PC-3 (cell line): ENCODE measurements around the gene KCNG2. TPM values are rescaled to one million over a fixed set of nuclear protein-coding genes. Genes with fewer than 3 reads are reported as not detected.

Experiments
- ATAC-seq: fragments of 200-7000 bp; cut with Tn5 transposase; 2 replicates; pipeline ENCODE4 v1.9.1; 2020; ENCODE audit warnings: mild to moderate bottlenecking, moderate library complexity
- BruUV-seq: library from RNA; stranded (reverse); fragments of 400-500 nt; replicated peaks from 2 replicates; lab custom pipeline; 2021; lab: Mats Ljungman, UMichigan
- CTCF ChIA-PET: fragments of 300-600 bp; sonication (Branson Sonifier 250); formaldehyde crosslinking; loops from one replicate; lab custom pipeline; 2022; ENCODE audit warnings: antibody characterized with exemption; lab: Charles Lee
- POLR2A ChIA-PET: fragments of 300-600 bp; sonication (Branson Sonifier 250); formaldehyde crosslinking; loops from one replicate; lab custom pipeline; 2022; ENCODE audit warnings: antibody characterized with exemption; ENCODE audit not compliant: unreplicated experiment; lab: Charles Lee
- DNase-seq: peaks from one replicate; pipeline ENCODE4 v3.0.0-alpha.2; 2015
- H2AFZ ChIP-seq: fragments of 300-600 bp; sonication (generic); 2 replicates; pipeline ENCODE4 v1.6.0; 2016; ENCODE audit warnings: antibody characterized with exemption, low read length
- H3F3A ChIP-seq: fragments of 300-600 bp; sonication (generic); one replicate; pipeline ENCODE4 v1.6.0; 2017; ENCODE audit warnings: antibody characterized with exemption, low read length, control low read depth, mild to moderate bottlenecking; ENCODE audit not compliant: unreplicated experiment
- H3K27ac ChIP-seq: fragments of 300-600 bp; sonication (generic); 2 replicates; pipeline ENCODE4 v1.5.1; 2016; ENCODE audit warnings: mild to moderate bottlenecking, low read length
- H3K27me3 ChIP-seq: fragments of 300-600 bp; sonication (generic); 2 replicates; pipeline ENCODE4 v1.6.1; 2016; ENCODE audit warnings: low read length, mixed read lengths
- H3K36me3 ChIP-seq: fragments of 300-600 bp; sonication (generic); 2 replicates; pipeline ENCODE4 v1.6.1; 2016; ENCODE audit warnings: low read depth, mixed run types, low read length, mixed read lengths
- H3K4me1 ChIP-seq: fragments of 300-600 bp; sonication (generic); 2 replicates; pipeline ENCODE4 v1.5.1; 2016; ENCODE audit warnings: low read length; ENCODE audit not compliant: insufficient read depth
- H3K4me2 ChIP-seq: fragments of 300-600 bp; sonication (generic); 2 replicates; pipeline ENCODE4 v1.6.0; 2016; ENCODE audit warnings: low read length
- H3K4me3 ChIP-seq: fragments of 300-600 bp; sonication (generic); 2 replicates; pipeline ENCODE4 v1.5.1; 2016; ENCODE audit warnings: mild to moderate bottlenecking, low read length, mixed read lengths
- H3K79me2 ChIP-seq: fragments of 300-600 bp; sonication (generic); 2 replicates; pipeline ENCODE4 v1.6.1; 2017; ENCODE audit warnings: low read length, mixed read lengths
- H3K9ac ChIP-seq: fragments of 300-600 bp; sonication (generic); 2 replicates; pipeline ENCODE4 v1.6.0; 2016; ENCODE audit warnings: mild to moderate bottlenecking, low read length
- H3K9me2 ChIP-seq: fragments of 300-600 bp; sonication (generic); replicated peaks from 2 replicates; pipeline ENCODE4 v1.6.1; 2016; ENCODE audit warnings: mixed run types, low read length, mixed read lengths
- H3K9me3 ChIP-seq: fragments of 300-600 bp; sonication (generic); 2 replicates; pipeline ENCODE4 v1.6.1; 2016; ENCODE audit warnings: low read length, mixed read lengths
- H4K20me1 ChIP-seq: fragments of 300-600 bp; sonication (generic); 2 replicates; pipeline ENCODE4 v1.6.1; 2016; ENCODE audit warnings: low read length, mixed read lengths
- EZH2 ChIP-seq: fragments of 300-600 bp; sonication (generic); IDR thresholded peaks from one replicate; pipeline ENCODE4 v1.6.1; 2017; ENCODE audit warnings: antibody characterized with exemption, mild to moderate bottlenecking, low read length; ENCODE audit not compliant: unreplicated experiment
- EZH2phosphoT487 ChIP-seq: fragments of 300-600 bp; sonication (generic); IDR thresholded peaks from 2 replicates; pipeline ENCODE4 v1.6.1; 2018; ENCODE audit warnings: mild to moderate bottlenecking, antibody characterized with exemption, low read length, borderline replicate concordance
- intact Hi-C: fragments of 100-400 bp; cut with micrococcal nuclease; formaldehyde crosslinking; loops from 2 replicates; pipeline ENCODE4 v1.9.0; 2023
- total RNA-seq: library from RNA; depleted of rRNA; stranded (reverse); fragments of >200 nt; gene quantifications from 2 replicates; pipeline ENCODE4 v1.2.3, GENCODE V29; 2014
- TF ChIP-seq, protein P1 (sequence below): fragments of 300-600 bp; sonication (generic); conservative IDR thresholded peaks from 2 replicates; pipeline ENCODE4 v1.5.1; 2017; ENCODE audit warnings: antibody characterized with exemption, low read depth, mild to moderate bottlenecking, low read length

KCNG2 gene
- total RNA-seq, 1 experiment from 2014 or later, result not detected

- no peak overlapping the region for H3K27ac ChIP-seq
- H3K27me3 ChIP-seq, result no peaks in the 10 kb centered on the region
- peaks cover 4% of the 10 kb centered on the region; the same call in 1 of the 2 replicates for H3K36me3 ChIP-seq
- H3K9ac ChIP-seq, result no peak overlapping the region
- peaks cover 76% of the 10 kb centered on the region for H3K79me2 ChIP-seq
- H3F3A ChIP-seq, result no peaks in the 10 kb centered on the region
- no TSS peak for BruUV-seq
- intact Hi-C loops, result no loop called here
- no peaks in the 10 kb centered on the region for H3K9me2 ChIP-seq
- no peak overlapping the region for H3K4me3 ChIP-seq
- H3K9me3 ChIP-seq, result no peaks in the 10 kb centered on the region
- TF ChIP-seq EZH2, result no peak
- TF ChIP-seq EZH2phosphoT487, result no peak
- TF ChIP-seq, protein P1, sequence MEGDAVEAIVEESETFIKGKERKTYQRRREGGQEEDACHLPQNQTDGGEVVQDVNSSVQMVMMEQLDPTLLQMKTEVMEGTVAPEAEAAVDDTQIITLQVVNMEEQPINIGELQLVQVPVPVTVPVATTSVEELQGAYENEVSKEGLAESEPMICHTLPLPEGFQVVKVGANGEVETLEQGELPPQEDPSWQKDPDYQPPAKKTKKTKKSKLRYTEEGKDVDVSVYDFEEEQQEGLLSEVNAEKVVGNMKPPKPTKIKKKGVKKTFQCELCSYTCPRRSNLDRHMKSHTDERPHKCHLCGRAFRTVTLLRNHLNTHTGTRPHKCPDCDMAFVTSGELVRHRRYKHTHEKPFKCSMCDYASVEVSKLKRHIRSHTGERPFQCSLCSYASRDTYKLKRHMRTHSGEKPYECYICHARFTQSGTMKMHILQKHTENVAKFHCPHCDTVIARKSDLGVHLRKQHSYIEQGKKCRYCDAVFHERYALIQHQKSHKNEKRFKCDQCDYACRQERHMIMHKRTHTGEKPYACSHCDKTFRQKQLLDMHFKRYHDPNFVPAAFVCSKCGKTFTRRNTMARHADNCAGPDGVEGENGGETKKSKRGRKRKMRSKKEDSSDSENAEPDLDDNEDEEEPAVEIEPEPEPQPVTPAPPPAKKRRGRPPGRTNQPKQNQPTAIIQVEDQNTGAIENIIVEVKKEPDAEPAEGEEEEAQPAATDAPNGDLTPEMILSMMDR, result no peak
- no peak overlapping the region for H3K4me2 ChIP-seq
- H2AFZ ChIP-seq, result no peak overlapping the region
- ChIA-PET CTCF (no interaction called here), POLR2A (no interaction called here)
- DNase-seq (no peak), ATAC-seq (no peak)
- no peaks in the 10 kb centered on the region for H3K4me1 ChIP-seq
- 0 out of 2 replicates have a peak, but pooled peaks cover 4% of the 10 kb centered on the region for H4K20me1 ChIP-seq
These were observed 142.5 kb downstream of the KCNG2 start for GRCh38 chr18:79940126-79940813.

GRCh38 chr18:79940814-79941472 is 143.2 kb downstream of the KCNG2 start:
- Histone ChIP-seq H3K4me1 (no peaks in the 10 kb centered on the region), H3K9me2 (no peaks in the 10 kb centered on the region), H3K4me2 (no peak overlapping the region), H4K20me1 (0 out of 2 replicates have a peak, but pooled peaks cover 4% of the 10 kb centered on the region), H2AFZ (no peak overlapping the region), H3K79me2 (peaks cover 76% of the 10 kb centered on the region), H3K27me3 (no peaks in the 10 kb centered on the region), H3K9ac (no peak overlapping the region), H3K4me3 (no peak overlapping the region), H3K36me3 (no peaks in the 10 kb centered on the region; the same call in 1 of the 2 replicates), H3F3A (no peaks in the 10 kb centered on the region), H3K9me3 (no peaks in the 10 kb centered on the region), H3K27ac (no peak overlapping the region)
- BruUV-seq, result no TSS peak
- TF ChIP-seq EZH2phosphoT487 (no peak), EZH2 (no peak)
- TF ChIP-seq, protein P1, result no peak
- POLR2A ChIA-PET, result no interaction called here
- ATAC-seq (no peak), DNase-seq (no peak)
- intact Hi-C loops, result no loop called here
- CTCF ChIA-PET, result no interaction called here
